ENCODE measurements around the gene ABHD4.
"Not testable (repeated sequence)": the region's sequence is repeated elsewhere in the genome, so short reads cannot be mapped to it uniquely, and the experiment has no call there.

The ABHD4 gene

GRCh38 chr14:22589096-22589839, 8.8 kb upstream of the ABHD4 start, which contains the start of gene DAD1:
Gene DAD1, minus strand, starts transcription at chr14:22589224. Its CDS starts 67 bp downstream, at chr14:22589157.
- peak; percentile 76 for FAIRE-seq

GRCh38 chr14:22593189-22593588, 4.9 kb upstream of the ABHD4 start:
- FAIRE-seq (no peak), DNase-seq (ENCODE audit: low spot score) (no peak)

More at GRCh38 chr14:22589096-22589839, 8.8 kb upstream of the ABHD4 start, which contains the start of gene DAD1:
- peak; percentile 97 for DNase-seq (ENCODE audit: low spot score)

- no peak for FAIRE-seq
- no peak for DNase-seq (ENCODE audit: low spot score)
Observed at GRCh38 chr14:22593601-22594000, 4.5 kb upstream of the ABHD4 start.

- DNase-seq (ENCODE audit: low spot score) (no peak), FAIRE-seq (no peak)
Observed at GRCh38 chr14:22594156-22594716, 3.9 kb upstream of the ABHD4 start.

GRCh38 chr14:22596354-22596879, 1.7 kb upstream of the ABHD4 start:
- DNase-seq (ENCODE audit: low spot score) (no peak), FAIRE-seq (no peak)

GRCh38 chr14:22597265-22597664, 835 bp upstream of the ABHD4 start:
- DNase-seq (ENCODE audit: low spot score) (no peak), FAIRE-seq (no peak)

- DNase-seq (ENCODE audit: low spot score): no peak
- no peak for FAIRE-seq
Observed at GRCh38 chr14:22597771-22598098, 365 bp upstream of the ABHD4 start.

- no peak for FAIRE-seq
- DNase-seq (ENCODE audit: low spot score): peak; percentile 31
Observed at GRCh38 chr14:22598896-22599244, 770 bp downstream of the ABHD4 start.

GRCh38 chr14:22599349-22599748, 1.2 kb downstream of the ABHD4 start:
- DNase-seq (ENCODE audit: low spot score): no peak
- no peak for FAIRE-seq

- FAIRE-seq: no peak
Observed at GRCh38 chr14:22600027-22600426, 1.9 kb downstream of the ABHD4 start.

GRCh38 chr14:22601456-22601855, 3.4 kb downstream of the ABHD4 start:
- FAIRE-seq (no peak), DNase-seq (ENCODE audit: low spot score) (no peak)

More at GRCh38 chr14:22600027-22600426, 1.9 kb downstream of the ABHD4 start:
- DNase-seq (ENCODE audit: low spot score): no peak

GRCh38 chr14:22601996-22602395, 3.9 kb downstream of the ABHD4 start:
- DNase-seq (ENCODE audit: low spot score) (no peak), FAIRE-seq (no peak)

GRCh38 chr14:22602862-22603261, 4.8 kb downstream of the ABHD4 start:
- FAIRE-seq: no peak
- peak; percentile 58 for DNase-seq (ENCODE audit: low spot score)

GRCh38 chr14:22606380-22606779, 8.3 kb downstream of the ABHD4 start:
- DNase-seq (ENCODE audit: low spot score) (no peak), FAIRE-seq (no peak)

GRCh38 chr14:22607291-22607690, 9.2 kb downstream of the ABHD4 start:
- DNase-seq (ENCODE audit: low spot score) (no peak), FAIRE-seq (no peak)

GRCh38 chr14:22610931-22611330, 12.8 kb downstream of the ABHD4 start:
- FAIRE-seq (no peak), DNase-seq (ENCODE audit: low spot score) (no peak)

- DNase-seq (ENCODE audit: low spot score): no peak
- FAIRE-seq: no peak
Observed at GRCh38 chr14:22613106-22613695, 15.1 kb downstream of the ABHD4 start.

- DNase-seq (ENCODE audit: low spot score) (no peak), FAIRE-seq (no peak)
Observed at GRCh38 chr14:22613736-22614239, 15.7 kb downstream of the ABHD4 start.

GRCh38 chr14:22614240-22614799, 16.2 kb downstream of the ABHD4 start:
- FAIRE-seq: peak; percentile 89
- peak; percentile 96 for DNase-seq (ENCODE audit: low spot score)

GRCh38 chr14:22615765-22616164, 17.7 kb downstream of the ABHD4 start:
- DNase-seq (ENCODE audit: low spot score); FAIRE-seq: not testable (repeated sequence)

- FAIRE-seq: no peak
- no peak for DNase-seq (ENCODE audit: low spot score)
Observed at GRCh38 chr14:22622255-22622654, 24.2 kb downstream of the ABHD4 start.

GRCh38 chr14:22623047-22623446, 24.9 kb downstream of the ABHD4 start:
- DNase-seq (ENCODE audit: low spot score) (no peak), FAIRE-seq (no peak)

All from RCC 7860 (cell line).